ENCODE measurements around the gene WDR35.
"Not testable (repeated sequence)": the region's sequence is repeated elsewhere in the genome, so short reads cannot be mapped to it uniquely, and the experiment has no call there.

The WDR35 gene

DNA sequence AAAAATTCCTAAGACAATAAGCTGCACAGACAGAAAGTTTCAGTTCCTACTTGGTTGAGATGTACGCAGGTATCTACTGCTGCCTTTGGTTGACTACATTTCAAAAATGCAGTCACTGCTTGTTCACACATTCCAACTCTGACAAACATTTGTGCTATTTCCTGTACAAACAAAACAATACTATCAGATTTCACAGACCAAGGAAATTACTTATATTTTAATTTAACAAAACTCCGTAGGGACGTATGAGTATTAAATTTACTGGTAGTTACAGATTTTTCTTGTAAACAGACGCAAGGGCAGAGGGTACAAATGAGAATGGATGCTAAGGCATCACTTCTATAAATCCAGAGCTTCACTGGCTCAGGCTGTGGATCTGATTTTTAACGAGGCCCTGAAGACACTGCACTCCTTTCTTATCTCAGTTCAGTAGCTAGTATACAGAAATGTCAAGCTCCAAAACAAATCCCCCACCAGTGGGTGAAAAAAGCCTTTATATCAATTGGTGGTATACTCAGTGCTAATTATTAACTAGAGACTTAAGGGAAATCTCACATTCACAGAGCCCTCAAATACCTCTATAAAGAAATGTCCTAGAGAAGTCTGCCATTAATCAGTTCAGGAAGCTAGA lies 56.4 kb downstream of the WDR35 start:
- Histone ChIP-seq H3K9ac (ENCODE audit: low read length) (peak overlapping the region; percentile 9; the same call in 1 of the 2 replicates), H4K20me1 (ENCODE audit: insufficient read depth, low read length) (no peaks in the 10 kb centered on the region), H3K4me3 (ENCODE audit: low read length) (peak overlapping the region; percentile 7; the same call in 1 of the 2 replicates), H3K9me3 (replicated peaks; ENCODE audit: insufficient read depth, low read length) (no peaks in the 10 kb centered on the region), H3K79me2 (ENCODE audit: low read length) (no peaks in the 10 kb centered on the region), H3F3A (ENCODE audit: insufficient read depth, low read length) (peaks cover 4% of the 10 kb centered on the region; the same call in 1 of the 2 replicates), H3K4me2 (ENCODE audit: low read depth, low read length) (peak overlapping the region; percentile 59), H3K4me1 (ENCODE audit: low read length) (peaks cover 12% of the 10 kb centered on the region), H3K27ac (ENCODE audit: low read length) (peak overlapping the region; percentile 54; the same call in 1 of the 2 replicates), H3K9me2 (replicated peaks; ENCODE audit: insufficient read depth, low read length) (no peaks in the 10 kb centered on the region), H3K36me3 (replicated peaks; ENCODE audit: insufficient read depth, low read length) (no peaks in the 10 kb centered on the region), H3K27me3 (replicated peaks; ENCODE audit: insufficient read depth, low read length) (no peaks in the 10 kb centered on the region), H2AFZ (ENCODE audit: low read length) (peak overlapping the region; percentile 14; the same call in 1 of the 2 replicates)
- TF ChIP-seq, protein P1, sequence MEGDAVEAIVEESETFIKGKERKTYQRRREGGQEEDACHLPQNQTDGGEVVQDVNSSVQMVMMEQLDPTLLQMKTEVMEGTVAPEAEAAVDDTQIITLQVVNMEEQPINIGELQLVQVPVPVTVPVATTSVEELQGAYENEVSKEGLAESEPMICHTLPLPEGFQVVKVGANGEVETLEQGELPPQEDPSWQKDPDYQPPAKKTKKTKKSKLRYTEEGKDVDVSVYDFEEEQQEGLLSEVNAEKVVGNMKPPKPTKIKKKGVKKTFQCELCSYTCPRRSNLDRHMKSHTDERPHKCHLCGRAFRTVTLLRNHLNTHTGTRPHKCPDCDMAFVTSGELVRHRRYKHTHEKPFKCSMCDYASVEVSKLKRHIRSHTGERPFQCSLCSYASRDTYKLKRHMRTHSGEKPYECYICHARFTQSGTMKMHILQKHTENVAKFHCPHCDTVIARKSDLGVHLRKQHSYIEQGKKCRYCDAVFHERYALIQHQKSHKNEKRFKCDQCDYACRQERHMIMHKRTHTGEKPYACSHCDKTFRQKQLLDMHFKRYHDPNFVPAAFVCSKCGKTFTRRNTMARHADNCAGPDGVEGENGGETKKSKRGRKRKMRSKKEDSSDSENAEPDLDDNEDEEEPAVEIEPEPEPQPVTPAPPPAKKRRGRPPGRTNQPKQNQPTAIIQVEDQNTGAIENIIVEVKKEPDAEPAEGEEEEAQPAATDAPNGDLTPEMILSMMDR (IDR thresholded peaks at IDR 0.05; ENCODE audit: low read length): no peak
- TF ChIP-seq EZH2phosphoT487 (IDR thresholded peaks at IDR 0.05; ENCODE audit: low read length): no peak
- TF ChIP-seq EZH2 (optimal IDR thresholded peaks at IDR 0.05; ENCODE audit: low read depth, low read length): no peak
- DNase-seq: peak; percentile 67

DNA sequence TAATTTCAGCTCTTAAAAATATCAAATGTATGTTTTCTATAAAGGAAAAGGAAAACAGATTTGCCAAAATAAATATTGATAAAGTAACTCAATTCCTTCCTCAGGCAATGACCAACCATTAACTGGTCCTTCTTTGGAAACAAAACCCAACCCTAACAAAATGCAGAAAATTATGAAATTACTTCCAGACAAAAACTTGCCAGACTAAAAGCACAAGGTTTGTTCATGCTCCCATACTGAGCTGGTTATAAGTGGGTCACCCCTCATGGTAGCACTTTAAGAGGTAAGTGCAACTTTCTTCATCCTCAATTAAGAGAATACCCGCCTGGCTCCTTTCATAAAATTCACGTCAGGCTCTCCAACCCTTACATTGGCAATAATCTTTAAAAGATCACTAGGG lies 57.0 kb downstream of the WDR35 start:
- Histone ChIP-seq H3K4me2 (ENCODE audit: low read depth, low read length) (peak overlapping the region; percentile 59), H3K9me2 (replicated peaks; ENCODE audit: insufficient read depth, low read length) (no peaks in the 10 kb centered on the region), H3K9me3 (replicated peaks; ENCODE audit: insufficient read depth, low read length) (no peaks in the 10 kb centered on the region), H2AFZ (ENCODE audit: low read length) (peak overlapping the region; percentile 18; the same call in 1 of the 2 replicates), H3K9ac (ENCODE audit: low read length) (peak overlapping the region; percentile 21; the same call in 1 of the 2 replicates), H3K27me3 (replicated peaks; ENCODE audit: insufficient read depth, low read length) (no peaks in the 10 kb centered on the region), H3K4me1 (ENCODE audit: low read length) (peaks cover 12% of the 10 kb centered on the region), H3F3A (ENCODE audit: insufficient read depth, low read length) (peaks cover 4% of the 10 kb centered on the region; the same call in 1 of the 2 replicates), H3K79me2 (ENCODE audit: low read length) (no peaks in the 10 kb centered on the region), H3K36me3 (replicated peaks; ENCODE audit: insufficient read depth, low read length) (no peaks in the 10 kb centered on the region), H4K20me1 (ENCODE audit: insufficient read depth, low read length) (no peaks in the 10 kb centered on the region), H3K4me3 (ENCODE audit: low read length) (no peak overlapping the region), H3K27ac (ENCODE audit: low read length) (peak overlapping the region; percentile 54; the same call in 1 of the 2 replicates)
- DNase-seq: no peak
- TF ChIP-seq EZH2phosphoT487 (IDR thresholded peaks at IDR 0.05; ENCODE audit: low read length) (no peak), EZH2 (optimal IDR thresholded peaks at IDR 0.05; ENCODE audit: low read depth, low read length) (no peak)
- TF ChIP-seq, protein P1 (IDR thresholded peaks at IDR 0.05; ENCODE audit: low read length): no peak

- H3K27me3 ChIP-seq (replicated peaks; ENCODE audit: insufficient read depth, low read length): no peaks in the 10 kb centered on the region
- no peaks in the 10 kb centered on the region for H3K79me2 ChIP-seq (ENCODE audit: low read length)
- H4K20me1 ChIP-seq (ENCODE audit: insufficient read depth, low read length): no peaks in the 10 kb centered on the region
- no peak overlapping the region for H3K4me2 ChIP-seq (ENCODE audit: low read depth, low read length)
- H2AFZ ChIP-seq (ENCODE audit: low read length): no peak overlapping the region
- TF ChIP-seq, protein P1 (IDR thresholded peaks at IDR 0.05; ENCODE audit: low read length): no peak
- no peak for TF ChIP-seq EZH2 (optimal IDR thresholded peaks at IDR 0.05; ENCODE audit: low read depth, low read length)
- TF ChIP-seq EZH2phosphoT487 (IDR thresholded peaks at IDR 0.05; ENCODE audit: low read length): no peak
- no peak overlapping the region for H3K27ac ChIP-seq (ENCODE audit: low read length)
- H3K36me3 ChIP-seq (replicated peaks; ENCODE audit: insufficient read depth, low read length): no peaks in the 10 kb centered on the region
- no peak overlapping the region for H3K9ac ChIP-seq (ENCODE audit: low read length)
- no peaks in the 10 kb centered on the region for H3K9me2 ChIP-seq (replicated peaks; ENCODE audit: insufficient read depth, low read length)
- H3K4me3 ChIP-seq (ENCODE audit: low read length): no peak overlapping the region
- peaks cover 12% of the 10 kb centered on the region for H3K4me1 ChIP-seq (ENCODE audit: low read length)
- H3K9me3 ChIP-seq (replicated peaks; ENCODE audit: insufficient read depth, low read length): no peaks in the 10 kb centered on the region
- H3F3A ChIP-seq (ENCODE audit: insufficient read depth, low read length): peaks cover 4% of the 10 kb centered on the region; the same call in 1 of the 2 replicates
- DNase-seq: no peak
These were observed 60.7 kb downstream of the WDR35 start for GRCh38 chr2:19929226-19929625.

DNA sequence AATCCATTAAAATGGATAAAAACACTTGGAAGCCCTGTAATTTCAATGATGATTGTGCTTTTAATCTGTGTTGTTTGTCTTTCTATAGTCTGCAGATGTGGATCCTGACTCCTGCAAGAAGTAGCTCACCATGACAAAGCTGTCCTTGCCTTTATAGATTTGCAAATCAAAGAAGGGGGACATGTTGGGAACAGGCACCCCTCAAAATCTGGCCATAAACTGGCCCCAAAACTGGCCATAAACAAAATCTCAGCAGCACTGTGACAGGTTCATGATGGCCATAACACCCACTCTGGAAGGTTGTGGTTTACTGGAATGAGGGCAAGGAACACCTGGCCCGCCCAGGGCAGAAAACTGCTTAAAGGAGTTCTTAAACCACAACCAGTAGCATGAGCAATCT lies 62.1 kb downstream of the WDR35 start:
- H3K9ac ChIP-seq (ENCODE audit: low read length); H3K27ac ChIP-seq (ENCODE audit: low read length); H3F3A ChIP-seq (ENCODE audit: insufficient read depth, low read length); H3K9me2 ChIP-seq (replicated peaks; ENCODE audit: insufficient read depth, low read length); H3K79me2 ChIP-seq (ENCODE audit: low read length); H3K9me3 ChIP-seq (replicated peaks; ENCODE audit: insufficient read depth, low read length); H3K4me2 ChIP-seq (ENCODE audit: low read depth, low read length); DNase-seq; H3K4me3 ChIP-seq (ENCODE audit: low read length); H2AFZ ChIP-seq (ENCODE audit: low read length); H4K20me1 ChIP-seq (ENCODE audit: insufficient read depth, low read length); H3K27me3 ChIP-seq (replicated peaks; ENCODE audit: insufficient read depth, low read length); H3K4me1 ChIP-seq (ENCODE audit: low read length); H3K36me3 ChIP-seq (replicated peaks; ENCODE audit: insufficient read depth, low read length): not testable (repeated sequence)

- not testable (repeated sequence) for H3K4me3 ChIP-seq (ENCODE audit: low read length); H3K36me3 ChIP-seq (replicated peaks; ENCODE audit: insufficient read depth, low read length); H3K79me2 ChIP-seq (ENCODE audit: low read length); H4K20me1 ChIP-seq (ENCODE audit: insufficient read depth, low read length); H3K27ac ChIP-seq (ENCODE audit: low read length); H3K4me1 ChIP-seq (ENCODE audit: low read length); H3K9ac ChIP-seq (ENCODE audit: low read length); H3K9me3 ChIP-seq (replicated peaks; ENCODE audit: insufficient read depth, low read length); H3F3A ChIP-seq (ENCODE audit: insufficient read depth, low read length); H3K9me2 ChIP-seq (replicated peaks; ENCODE audit: insufficient read depth, low read length); H3K27me3 ChIP-seq (replicated peaks; ENCODE audit: insufficient read depth, low read length); DNase-seq; H3K4me2 ChIP-seq (ENCODE audit: low read depth, low read length); H2AFZ ChIP-seq (ENCODE audit: low read length)
These were observed 65.4 kb downstream of the WDR35 start for GRCh38 chr2:19924526-19924925.

Data from MM.1S (cell line).